Colonic mucosa (tissue), 4 donors: ENCODE measurements around the gene RPLP1. TPM values are rescaled to one million over a fixed set of nuclear protein-coding genes. Genes with fewer than 3 reads are reported as not detected.

Source experiments
- DNase-seq: peaks from one replicate; pipeline ENCODE4 v3.0.0-alpha.2; 2020
- H3K27ac ChIP-seq: fragments of 200-600 bp; one replicate; pipeline ENCODE4 v1.8.0; 2021
- H3K27me3 ChIP-seq: fragments of 200-600 bp; one replicate; pipeline ENCODE4 v1.8.0; 2021
- H3K36me3 ChIP-seq: fragments of 200-600 bp; one replicate; pipeline ENCODE4 v1.8.0; 2021
- H3K4me1 ChIP-seq: fragments of 200-600 bp; one replicate; pipeline ENCODE4 v1.8.0; 2021; ENCODE audit warnings: mild to moderate bottlenecking
- H3K4me3 ChIP-seq: fragments of 200-600 bp; one replicate; pipeline ENCODE4 v1.8.0; 2021
- H3K9ac ChIP-seq, 2 donors: one replicate each; pipeline ENCODE4 v1.7.0; 2013; ENCODE audit warnings: control low read depth in 2 of 2, low read depth in 2 of 2, low read length in 2 of 2
- H3K9me3 ChIP-seq: fragments of 200-600 bp; one replicate; pipeline ENCODE4 v1.8.0; 2021
- CTCF ChIP-seq: fragments of 200-600 bp; IDR thresholded peaks from one replicate; pipeline ENCODE4 v1.8.0; 2022; ENCODE audit warnings: antibody characterized with exemption, mild to moderate bottlenecking
- intact Hi-C: fragments of 100-400 bp; cut with DNase I; formaldehyde crosslinking; loops from one replicate; pipeline ENCODE4 v1.14.1; 2022
- total RNA-seq, 2 donors: library from RNA; stranded (reverse); fragmentation: NEBNext Ultra II Directional in 1 of 2; extraction: Animal tissue kit (Norgen Biotek cat#: 25700) in 1 of 2; gene quantifications; one replicate each; pipeline ENCODE4 v1.2.1, GENCODE V29; 2021
- donor health status: healthy.
- donor health status: DM: no; HTN: no; CAD: no.
- donor health status: DM: no; HTN: no; CAD: no.

Gene RPLP1
- total RNA-seq, 2 donors from 2014 or later = 1,531 to 1,739 TPM

- H3K4me3 ChIP-seq = no peak overlapping the region
- no peak overlapping the region for H3K27ac ChIP-seq
- no peak for TF ChIP-seq CTCF
- no peaks in the 10 kb centered on the region for H3K9me3 ChIP-seq
- H3K4me1 ChIP-seq = peaks cover 12% of the 10 kb centered on the region
- no peaks in the 10 kb centered on the region for H3K27me3 ChIP-seq
- H3K9ac ChIP-seq = no peak overlapping the region
- H3K36me3 ChIP-seq = peaks cover 5% of the 10 kb centered on the region
- intact Hi-C loops = loop anchor here (5.0 kb wide), 1 partner anchor 35 kb away; no protein-coding TSS in a partner anchor
- no peak for DNase-seq
These were observed 5.0 kb downstream of the RPLP1 start for GRCh38 chr15:69457304-69458280.

GRCh38 chr15:69459066-69459465, 6.4 kb downstream of the RPLP1 start:
- Histone ChIP-seq H3K4me1 (peaks cover 12% of the 10 kb centered on the region), H3K36me3 (peaks cover 5% of the 10 kb centered on the region), H3K9ac (no peak overlapping the region), H3K4me3 (no peak overlapping the region), H3K27ac (no peak overlapping the region), H3K9me3 (no peaks in the 10 kb centered on the region), H3K27me3 (no peaks in the 10 kb centered on the region)
- no peak for TF ChIP-seq CTCF
- intact Hi-C loops = loop anchor here (5.0 kb wide), 1 partner anchor 37 kb away; no protein-coding TSS in a partner anchor
- DNase-seq = no peak

DNA sequence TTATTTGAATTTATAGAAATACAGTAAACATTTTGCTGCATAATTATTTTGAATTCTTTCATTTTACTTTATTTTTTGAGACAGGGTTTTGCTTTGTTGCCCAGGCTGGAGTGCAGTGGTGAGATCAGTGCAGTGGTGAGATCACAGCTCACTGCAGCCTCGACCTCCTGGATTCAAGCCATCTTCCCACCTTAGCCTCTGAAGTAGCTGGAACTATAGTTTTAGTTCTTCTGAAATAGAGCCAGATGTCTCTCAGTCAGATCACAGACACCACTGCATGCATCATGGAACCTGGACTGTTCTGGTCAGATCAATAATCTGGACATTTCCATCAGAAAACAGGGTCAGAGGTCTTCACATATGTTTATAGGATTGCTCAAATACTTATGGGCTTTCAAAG, 7.9 kb downstream of the RPLP1 start:
- peaks cover 6% of the 10 kb centered on the region for H3K4me1 ChIP-seq

GRCh38 chr15:69462030-69462492, 9.4 kb downstream of the RPLP1 start:
- H3K9ac ChIP-seq = peak overlapping the region; percentile 36 to 76
- no peaks in the 10 kb centered on the region for H3K9me3 ChIP-seq
- H3K36me3 ChIP-seq = no peaks in the 10 kb centered on the region
- peak; percentile 57 for DNase-seq
- H3K27me3 ChIP-seq = no peaks in the 10 kb centered on the region
- H3K4me3 ChIP-seq = peak overlapping the region; percentile 49
- TF ChIP-seq CTCF = no peak
- peak overlapping the region; percentile 74 for H3K27ac ChIP-seq
- peaks cover 4% of the 10 kb centered on the region for H3K4me1 ChIP-seq
- intact Hi-C loops = no loop called here

More for the DNA sequence above, 7.9 kb downstream of the RPLP1 start:
- Histone ChIP-seq H3K27me3 (no peaks in the 10 kb centered on the region), H3K4me3 (no peak overlapping the region), H3K27ac (no peak overlapping the region), H3K36me3 (peaks cover 5% of the 10 kb centered on the region), H3K9ac (no peak overlapping the region), H3K9me3 (no peaks in the 10 kb centered on the region)
- no peak for DNase-seq
- no peak for TF ChIP-seq CTCF
- intact Hi-C loops = no loop called here

DNA sequence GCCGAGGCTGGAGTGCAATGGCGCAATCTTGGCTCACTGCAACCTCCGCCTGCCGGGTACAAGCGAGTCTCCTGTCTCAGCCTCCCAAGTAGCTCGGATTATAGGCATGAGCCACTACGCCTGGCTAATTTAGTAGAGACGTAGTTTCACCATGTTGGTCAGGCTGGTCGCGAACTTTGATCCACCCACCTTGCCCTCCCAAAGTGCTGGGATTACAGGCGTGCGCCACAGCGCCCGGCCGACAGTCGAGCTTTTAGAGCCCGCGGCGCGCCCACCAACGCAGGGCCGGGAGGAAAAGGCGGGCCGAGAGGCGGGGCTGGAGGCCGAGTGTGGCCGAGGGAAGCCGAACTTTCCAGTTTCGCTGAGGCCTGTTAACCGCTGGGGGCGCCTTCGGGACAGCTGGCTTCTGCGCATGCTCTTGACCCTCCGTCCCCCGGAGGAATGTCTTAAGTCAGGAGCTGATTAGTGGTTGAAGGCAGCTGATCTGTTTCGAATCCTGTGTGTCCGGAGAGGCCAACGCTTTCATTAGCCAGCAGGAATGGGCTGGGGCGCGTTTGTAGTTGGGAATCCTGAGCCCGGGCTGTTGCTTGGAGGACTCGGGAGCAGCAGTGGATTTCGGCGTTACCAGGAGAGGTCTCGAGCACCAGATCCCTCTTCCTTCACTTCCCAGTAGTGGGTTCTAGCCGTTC, 10.0 kb downstream of the RPLP1 start:
- Histone ChIP-seq H3K27ac (peak overlapping the region; percentile 74), H3K9me3 (no peaks in the 10 kb centered on the region), H3K36me3 (no peaks in the 10 kb centered on the region), H3K9ac (peak overlapping the region; percentile 84 to 87), H3K27me3 (no peaks in the 10 kb centered on the region), H3K4me3 (peak overlapping the region; percentile 49), H3K4me1 (peaks cover 7% of the 10 kb centered on the region)
- peak; percentile 88 for TF ChIP-seq CTCF
- peak; percentile 98 for DNase-seq
- intact Hi-C loops = no loop called here
